ENCODE measurements around the gene LCK.
"Not testable (repeated sequence)": the region's sequence is repeated elsewhere in the genome, so short reads cannot be mapped to it uniquely, and the experiment has no call there.

Gene LCK

GRCh38 chr1:32273391-32274208 is 22.5 kb downstream of the LCK start:
- no peak for DNase-seq (ENCODE audit: low spot score in 2 of 2)
- H3K36me3 ChIP-seq (replicated peaks): no peaks in the 10 kb centered on the region
- H3K4me1 ChIP-seq: no peaks in the 10 kb centered on the region
- no peaks in the 10 kb centered on the region for H3K9me3 ChIP-seq
- in situ Hi-C loops (cut with MboI; ENCODE audit: low sequenced_read_pairs): no loop called here
- 0 out of 2 replicates have a peak, but pooled peaks cover 3% of the 10 kb centered on the region for H3K27me3 ChIP-seq (ENCODE audit: low read depth)
- H3K4me3 ChIP-seq: no peak overlapping the region

- Histone ChIP-seq H3K36me3 (replicated peaks) (no peaks in the 10 kb centered on the region), H3K4me3 (no peak overlapping the region), H3K27me3 (ENCODE audit: low read depth) (0 out of 2 replicates have a peak, but pooled peaks cover 3% of the 10 kb centered on the region), H3K9me3 (no peaks in the 10 kb centered on the region), H3K4me1 (no peaks in the 10 kb centered on the region)
- in situ Hi-C loops (cut with MboI; ENCODE audit: low sequenced_read_pairs): no loop called here
- no peak for DNase-seq (ENCODE audit: low spot score in 2 of 2)
These were observed 23.7 kb downstream of the LCK start for GRCh38 chr1:32274646-32275340.

- in situ Hi-C loops (cut with MboI; ENCODE audit: low sequenced_read_pairs): no loop called here
- H3K36me3 ChIP-seq (replicated peaks): no peaks in the 10 kb centered on the region
- DNase-seq (ENCODE audit: low spot score in 2 of 2): no peak
- H3K27me3 ChIP-seq (ENCODE audit: low read depth): 0 out of 2 replicates have a peak, but pooled peaks cover 3% of the 10 kb centered on the region
- no peaks in the 10 kb centered on the region for H3K9me3 ChIP-seq
- no peaks in the 10 kb centered on the region for H3K4me1 ChIP-seq
- H3K4me3 ChIP-seq: no peak overlapping the region
These were observed 24.4 kb downstream of the LCK start for GRCh38 chr1:32275424-32275823.

GRCh38 chr1:32276032-32276782 is 25.1 kb downstream of the LCK start:
- Histone ChIP-seq H3K4me1 (no peaks in the 10 kb centered on the region), H3K4me3 (no peak overlapping the region), H3K27me3 (ENCODE audit: low read depth) (0 out of 2 replicates have a peak, but pooled peaks cover 3% of the 10 kb centered on the region), H3K36me3 (replicated peaks) (no peaks in the 10 kb centered on the region), H3K9me3 (no peaks in the 10 kb centered on the region)
- in situ Hi-C loops (cut with MboI; ENCODE audit: low sequenced_read_pairs): no loop called here
- DNase-seq (ENCODE audit: low spot score in 2 of 2): no peak

GRCh38 chr1:32284777-32285176 is 33.7 kb downstream of the LCK start:
- H3K9me3 ChIP-seq; DNase-seq (ENCODE audit: low spot score in 2 of 2); H3K4me3 ChIP-seq; H3K36me3 ChIP-seq (replicated peaks); in situ Hi-C loops (cut with MboI; ENCODE audit: low sequenced_read_pairs); H3K4me1 ChIP-seq; H3K27me3 ChIP-seq (ENCODE audit: low read depth): not testable (repeated sequence)

GRCh38 chr1:32285658-32286057 is 34.6 kb downstream of the LCK start:
- H3K9me3 ChIP-seq: no peaks in the 10 kb centered on the region
- H3K4me3 ChIP-seq: no peak overlapping the region
- H3K4me1 ChIP-seq: no peaks in the 10 kb centered on the region
- no peak for DNase-seq (ENCODE audit: low spot score in 2 of 2)
- in situ Hi-C loops (cut with MboI; ENCODE audit: low sequenced_read_pairs): no loop called here
- no peaks in the 10 kb centered on the region for H3K36me3 ChIP-seq (replicated peaks)
- no peaks in the 10 kb centered on the region for H3K27me3 ChIP-seq (ENCODE audit: low read depth)

GRCh38 chr1:32286763-32287162 is 35.7 kb downstream of the LCK start:
- no peaks in the 10 kb centered on the region for H3K27me3 ChIP-seq (ENCODE audit: low read depth)
- no peak overlapping the region for H3K4me3 ChIP-seq
- H3K4me1 ChIP-seq: peaks cover 5% of the 10 kb centered on the region
- in situ Hi-C loops (cut with MboI; ENCODE audit: low sequenced_read_pairs): no loop called here
- no peaks in the 10 kb centered on the region for H3K9me3 ChIP-seq
- DNase-seq (ENCODE audit: low spot score in 2 of 2): no peak
- H3K36me3 ChIP-seq (replicated peaks): no peaks in the 10 kb centered on the region

GRCh38 chr1:32289256-32289655 is 38.2 kb downstream of the LCK start:
- in situ Hi-C loops (cut with MboI; ENCODE audit: low sequenced_read_pairs): no loop called here
- Histone ChIP-seq H3K27me3 (ENCODE audit: low read depth) (no peaks in the 10 kb centered on the region), H3K4me1 (peaks cover 5% of the 10 kb centered on the region), H3K36me3 (replicated peaks) (no peaks in the 10 kb centered on the region), H3K4me3 (no peak overlapping the region), H3K9me3 (no peaks in the 10 kb centered on the region)
- DNase-seq (ENCODE audit: low spot score in 2 of 2): no peak

- DNase-seq (ENCODE audit: low spot score in 2 of 2): peak in 1 of 2 experiments; percentile 21
- no peaks in the 10 kb centered on the region; the same call in 1 of the 2 replicates for H3K36me3 ChIP-seq (replicated peaks)
- in situ Hi-C loops (cut with MboI; ENCODE audit: low sequenced_read_pairs): no loop called here
- H3K27me3 ChIP-seq (ENCODE audit: low read depth): no peaks in the 10 kb centered on the region
- peak overlapping the region; percentile 98 for H3K4me3 ChIP-seq
- peaks cover 5% of the 10 kb centered on the region for H3K4me1 ChIP-seq
- no peaks in the 10 kb centered on the region for H3K9me3 ChIP-seq
These were observed 40.2 kb downstream of the LCK start for GRCh38 chr1:32291145-32291707.

GRCh38 chr1:32291708-32292538 is 40.9 kb downstream of the LCK start, which contains the start of gene HDAC1:
Gene HDAC1 (plus strand): TSS chr1:32292083. CDS start chr1:32292170, 87 bp downstream.
- DNase-seq (ENCODE audit: low spot score in 2 of 2): peak; percentile 92 to 99
- H3K9me3 ChIP-seq: no peaks in the 10 kb centered on the region
- H3K4me1 ChIP-seq: peaks cover 5% of the 10 kb centered on the region
- H3K36me3 ChIP-seq (replicated peaks): peaks cover 3% of the 10 kb centered on the region; the same call in 1 of the 2 replicates
- in situ Hi-C loops (cut with MboI; ENCODE audit: low sequenced_read_pairs): no loop called here
- peak within 1 kb of the TSS; percentile 98 for H3K4me3 ChIP-seq
- no peaks in the 10 kb centered on the region for H3K27me3 ChIP-seq (ENCODE audit: low read depth)

GRCh38 chr1:32298211-32298610 is 47.1 kb downstream of the LCK start:
- H3K9me3 ChIP-seq; H3K4me1 ChIP-seq; H3K27me3 ChIP-seq (ENCODE audit: low read depth); H3K4me3 ChIP-seq; in situ Hi-C loops (cut with MboI; ENCODE audit: low sequenced_read_pairs); DNase-seq (ENCODE audit: low spot score in 2 of 2): not testable (repeated sequence)
- peaks cover 23% of the 10 kb centered on the region for H3K36me3 ChIP-seq (replicated peaks)

GRCh38 chr1:32299327-32299726 is 48.3 kb downstream of the LCK start:
- no peak for DNase-seq (ENCODE audit: low spot score in 2 of 2)
- Histone ChIP-seq H3K4me3 (no peak overlapping the region), H3K4me1 (no peaks in the 10 kb centered on the region; the same call in 1 of the 2 replicates), H3K9me3 (no peaks in the 10 kb centered on the region), H3K27me3 (ENCODE audit: low read depth) (no peaks in the 10 kb centered on the region), H3K36me3 (replicated peaks) (peaks cover 35% of the 10 kb centered on the region)
- in situ Hi-C loops (cut with MboI; ENCODE audit: low sequenced_read_pairs): no loop called here

- in situ Hi-C loops (cut with MboI; ENCODE audit: low sequenced_read_pairs): no loop called here
- no peaks in the 10 kb centered on the region for H3K4me1 ChIP-seq
These were observed 52.3 kb downstream of the LCK start for GRCh38 chr1:32303358-32303757.

More at GRCh38 chr1:32303358-32303757, 52.3 kb downstream of the LCK start:
- Histone ChIP-seq H3K36me3 (replicated peaks) (peaks cover 58% of the 10 kb centered on the region), H3K4me3 (no peak overlapping the region), H3K27me3 (ENCODE audit: low read depth) (no peaks in the 10 kb centered on the region), H3K9me3 (no peaks in the 10 kb centered on the region)
- DNase-seq (ENCODE audit: low spot score in 2 of 2): no peak

Measured in HAP-1 (cell line).